Liver (tissue), 3 donors: ENCODE data around the gene ALMS1.

Experiments
- CTCF ChIP-seq: fragments of 150-350 bp; IDR thresholded peaks from 2 replicates; pipeline ENCODE4 v1.5.1; 2017; ENCODE audit warnings: improper control_type of control experiment, low read depth, low read length; ENCODE audit not compliant: missing input control
- GABPA ChIP-seq, 2 donors: IDR thresholded peaks in 1 of 2; conservative IDR thresholded peaks in 1 of 2; 2 replicates each; pipeline ENCODE4 v1.6.1; 2016; ENCODE audit warnings: antibody characterized with exemption in 2 of 2, mild to moderate bottlenecking in 1 of 2, moderate library complexity in 1 of 2
- RXRA ChIP-seq, 2 donors: IDR thresholded peaks; 2 replicates each; pipeline ENCODE4 v1.6.1; 2017 to 2018; ENCODE audit warnings: antibody characterized with exemption in 2 of 2, mild to moderate bottlenecking in 1 of 2
- TAF1 ChIP-seq: conservative IDR thresholded peaks from 2 replicates; pipeline ENCODE4 v1.6.1; 2016; ENCODE audit warnings: antibody characterized with exemption, mild to moderate bottlenecking
- YY1 ChIP-seq: IDR thresholded peaks from 2 replicates; pipeline ENCODE4 v1.6.1; 2016; ENCODE audit warnings: antibody characterized with exemption, mild to moderate bottlenecking
- TF ChIP-seq, protein P1 (sequence below): IDR thresholded peaks from 2 replicates; pipeline ENCODE4 v1.6.1; 2016; ENCODE audit warnings: antibody characterized with exemption
- TF ChIP-seq, protein P2 (sequence below): IDR thresholded peaks from 2 replicates; pipeline ENCODE4 v1.6.1; 2016; ENCODE audit warnings: antibody characterized with exemption
- donor health status: healthy.
- donor health status: healthy.

- TF ChIP-seq RXRA (IDR thresholded peaks at IDR 0.05) (no peak), CTCF (no peak), YY1 (no peak), GABPA (IDR thresholded peaks at IDR 0.05 in 1 of 2, conservative IDR thresholded peaks at IDR 0.05 in 1 of 2) (no peak), TAF1 (no peak)
- TF ChIP-seq, protein P1, sequence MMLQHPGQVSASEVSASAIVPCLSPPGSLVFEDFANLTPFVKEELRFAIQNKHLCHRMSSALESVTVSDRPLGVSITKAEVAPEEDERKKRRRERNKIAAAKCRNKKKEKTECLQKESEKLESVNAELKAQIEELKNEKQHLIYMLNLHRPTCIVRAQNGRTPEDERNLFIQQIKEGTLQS = no peak
- TF ChIP-seq, protein P2, sequence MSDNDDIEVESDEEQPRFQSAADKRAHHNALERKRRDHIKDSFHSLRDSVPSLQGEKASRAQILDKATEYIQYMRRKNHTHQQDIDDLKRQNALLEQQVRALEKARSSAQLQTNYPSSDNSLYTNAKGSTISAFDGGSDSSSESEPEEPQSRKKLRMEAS = no peak
Observed at GRCh38 chr2:73503992-73504570, 118.4 kb downstream of the ALMS1 start.
